ENCODE measurements around the gene TCF12.
A peak's percentile ranks its signal among the peaks of the same experiment; 100 is the strongest.

The TCF12 gene

DNA sequence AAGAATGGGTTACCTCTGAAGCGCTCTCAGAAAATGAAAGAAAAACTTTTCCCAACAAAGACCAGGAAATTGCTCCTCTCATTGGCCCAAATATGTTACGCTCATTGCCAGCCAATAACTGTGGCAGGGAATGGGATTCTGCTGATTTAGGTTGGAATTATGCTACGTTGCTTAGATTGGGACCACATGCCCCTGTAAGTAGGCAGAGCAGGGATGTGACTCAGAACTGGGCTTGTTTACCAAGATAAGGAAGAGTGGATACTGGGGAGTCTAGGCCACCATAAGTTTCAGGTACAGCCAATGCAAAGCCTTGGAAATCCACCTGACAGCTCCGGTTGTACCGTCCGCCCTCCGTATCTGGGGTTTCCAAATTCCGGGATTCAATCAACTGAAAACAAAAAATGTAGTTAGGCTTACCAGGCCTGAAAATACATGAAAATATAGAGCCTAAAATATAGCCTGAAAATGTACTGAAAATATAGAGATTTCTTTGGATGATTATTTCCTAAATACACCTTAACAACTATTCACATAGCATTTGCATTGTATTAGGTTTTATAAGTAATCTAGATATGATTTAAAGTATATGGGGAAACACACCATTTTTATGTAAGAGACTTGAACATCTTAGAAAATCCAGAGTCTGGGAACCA, 1.5 kb upstream of the TCF12 start:
- H3K4me2 ChIP-seq (ENCODE audit: low read depth, low read length, poor library complexity, severe bottlenecking) = peak overlapping the region; percentile 74
- peaks cover 48% of the 10 kb centered on the region for H3K79me2 ChIP-seq (ENCODE audit: insufficient read depth, low read length)
- H3F3A ChIP-seq (ENCODE audit: low read depth) = no peaks in the 10 kb centered on the region
- peak overlapping the region; percentile 87 for H3K9ac ChIP-seq (ENCODE audit: low read depth, low read length, poor library complexity, severe bottlenecking)
- no peaks in the 10 kb centered on the region for H3K36me3 ChIP-seq (ENCODE audit: insufficient read depth, low read length)
- no peaks in the 10 kb centered on the region for H3K27me3 ChIP-seq (ENCODE audit: insufficient read depth, low read length, poor library complexity, severe bottlenecking)
- no peaks in the 10 kb centered on the region for H3K9me2 ChIP-seq (replicated peaks; ENCODE audit: low read depth, low read length)
- peak overlapping the region; percentile 95 for H3K4me3 ChIP-seq (ENCODE audit: low read length, poor library complexity, severe bottlenecking)
- H3K9me3 ChIP-seq (ENCODE audit: insufficient read depth, low read depth, low read length) = no peaks in the 10 kb centered on the region
- H2AFZ ChIP-seq (ENCODE audit: low read length) = peak overlapping the region; percentile 87
- TF ChIP-seq EZH2phosphoT487 (IDR thresholded peaks at IDR 0.05; ENCODE audit: borderline replicate concordance) = no peak
- TF ChIP-seq, protein P1, sequence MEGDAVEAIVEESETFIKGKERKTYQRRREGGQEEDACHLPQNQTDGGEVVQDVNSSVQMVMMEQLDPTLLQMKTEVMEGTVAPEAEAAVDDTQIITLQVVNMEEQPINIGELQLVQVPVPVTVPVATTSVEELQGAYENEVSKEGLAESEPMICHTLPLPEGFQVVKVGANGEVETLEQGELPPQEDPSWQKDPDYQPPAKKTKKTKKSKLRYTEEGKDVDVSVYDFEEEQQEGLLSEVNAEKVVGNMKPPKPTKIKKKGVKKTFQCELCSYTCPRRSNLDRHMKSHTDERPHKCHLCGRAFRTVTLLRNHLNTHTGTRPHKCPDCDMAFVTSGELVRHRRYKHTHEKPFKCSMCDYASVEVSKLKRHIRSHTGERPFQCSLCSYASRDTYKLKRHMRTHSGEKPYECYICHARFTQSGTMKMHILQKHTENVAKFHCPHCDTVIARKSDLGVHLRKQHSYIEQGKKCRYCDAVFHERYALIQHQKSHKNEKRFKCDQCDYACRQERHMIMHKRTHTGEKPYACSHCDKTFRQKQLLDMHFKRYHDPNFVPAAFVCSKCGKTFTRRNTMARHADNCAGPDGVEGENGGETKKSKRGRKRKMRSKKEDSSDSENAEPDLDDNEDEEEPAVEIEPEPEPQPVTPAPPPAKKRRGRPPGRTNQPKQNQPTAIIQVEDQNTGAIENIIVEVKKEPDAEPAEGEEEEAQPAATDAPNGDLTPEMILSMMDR (conservative IDR thresholded peaks at IDR 0.05; ENCODE audit: low read length) = no peak
- H3K4me1 ChIP-seq (ENCODE audit: insufficient read depth, low read length, poor library complexity, severe bottlenecking) = peaks cover 26% of the 10 kb centered on the region
- H4K20me1 ChIP-seq (ENCODE audit: insufficient read depth, low read length, poor library complexity, severe bottlenecking) = peaks cover 25% of the 10 kb centered on the region

- TF ChIP-seq, protein P1 (conservative IDR thresholded peaks at IDR 0.05; ENCODE audit: low read length) = no peak
- no peak for TF ChIP-seq EZH2phosphoT487 (IDR thresholded peaks at IDR 0.05; ENCODE audit: borderline replicate concordance)
- peak overlapping the region; percentile 74 for H3K4me2 ChIP-seq (ENCODE audit: low read depth, low read length, poor library complexity, severe bottlenecking)
- no peaks in the 10 kb centered on the region for H3K27me3 ChIP-seq (ENCODE audit: insufficient read depth, low read length, poor library complexity, severe bottlenecking)
- peaks cover 33% of the 10 kb centered on the region for H3K4me1 ChIP-seq (ENCODE audit: insufficient read depth, low read length, poor library complexity, severe bottlenecking)
- H3K79me2 ChIP-seq (ENCODE audit: insufficient read depth, low read length) = peaks cover 55% of the 10 kb centered on the region
- no peaks in the 10 kb centered on the region for H3K36me3 ChIP-seq (ENCODE audit: insufficient read depth, low read length)
- H3F3A ChIP-seq (ENCODE audit: low read depth) = no peaks in the 10 kb centered on the region
- no peaks in the 10 kb centered on the region for H3K9me3 ChIP-seq (ENCODE audit: insufficient read depth, low read depth, low read length)
- H2AFZ ChIP-seq (ENCODE audit: low read length) = peak overlapping the region; percentile 87
- H3K4me3 ChIP-seq (ENCODE audit: low read length, poor library complexity, severe bottlenecking) = peak overlapping the region; percentile 95
- peak overlapping the region; percentile 87 for H3K9ac ChIP-seq (ENCODE audit: low read depth, low read length, poor library complexity, severe bottlenecking)
- H4K20me1 ChIP-seq (ENCODE audit: insufficient read depth, low read length, poor library complexity, severe bottlenecking) = peaks cover 32% of the 10 kb centered on the region
- no peaks in the 10 kb centered on the region for H3K9me2 ChIP-seq (replicated peaks; ENCODE audit: low read depth, low read length)
Observed at GRCh38 chr15:56917652-56918045, 795 bp upstream of the TCF12 start.

- Histone ChIP-seq H3K4me2 (ENCODE audit: low read depth, low read length, poor library complexity, severe bottlenecking) (peak overlapping the region; percentile 74), H4K20me1 (ENCODE audit: insufficient read depth, low read length, poor library complexity, severe bottlenecking) (peaks cover 45% of the 10 kb centered on the region), H2AFZ (ENCODE audit: low read length) (peak overlapping the region; percentile 87; the same call in 1 of the 2 replicates), H3K9me3 (ENCODE audit: insufficient read depth, low read depth, low read length) (no peaks in the 10 kb centered on the region), H3K9ac (ENCODE audit: low read depth, low read length, poor library complexity, severe bottlenecking) (peak overlapping the region; percentile 87), H3K36me3 (ENCODE audit: insufficient read depth, low read length) (no peaks in the 10 kb centered on the region), H3K79me2 (ENCODE audit: insufficient read depth, low read length) (peaks cover 68% of the 10 kb centered on the region), H3K27me3 (ENCODE audit: insufficient read depth, low read length, poor library complexity, severe bottlenecking) (no peaks in the 10 kb centered on the region), H3F3A (ENCODE audit: low read depth) (no peaks in the 10 kb centered on the region), H3K4me3 (ENCODE audit: low read length, poor library complexity, severe bottlenecking) (peak overlapping the region; percentile 95), H3K4me1 (ENCODE audit: insufficient read depth, low read length, poor library complexity, severe bottlenecking) (peaks cover 46% of the 10 kb centered on the region), H3K9me2 (replicated peaks; ENCODE audit: low read depth, low read length) (no peaks in the 10 kb centered on the region)
- no peak for TF ChIP-seq EZH2phosphoT487 (IDR thresholded peaks at IDR 0.05; ENCODE audit: borderline replicate concordance)
- TF ChIP-seq, protein P1 (conservative IDR thresholded peaks at IDR 0.05; ENCODE audit: low read length) = no peak
Observed at GRCh38 chr15:56919031-56919608, 676 bp downstream of the TCF12 start.
